Measurements from ENCODE around the gene ACTRT2.

Gene ACTRT2

GRCh38 chr1:3020263-3020909 is 881 bp upstream of the ACTRT2 start:
- no peak for DNase-seq (ENCODE audit: low spot score)
- TF ChIP-seq, protein P1, sequence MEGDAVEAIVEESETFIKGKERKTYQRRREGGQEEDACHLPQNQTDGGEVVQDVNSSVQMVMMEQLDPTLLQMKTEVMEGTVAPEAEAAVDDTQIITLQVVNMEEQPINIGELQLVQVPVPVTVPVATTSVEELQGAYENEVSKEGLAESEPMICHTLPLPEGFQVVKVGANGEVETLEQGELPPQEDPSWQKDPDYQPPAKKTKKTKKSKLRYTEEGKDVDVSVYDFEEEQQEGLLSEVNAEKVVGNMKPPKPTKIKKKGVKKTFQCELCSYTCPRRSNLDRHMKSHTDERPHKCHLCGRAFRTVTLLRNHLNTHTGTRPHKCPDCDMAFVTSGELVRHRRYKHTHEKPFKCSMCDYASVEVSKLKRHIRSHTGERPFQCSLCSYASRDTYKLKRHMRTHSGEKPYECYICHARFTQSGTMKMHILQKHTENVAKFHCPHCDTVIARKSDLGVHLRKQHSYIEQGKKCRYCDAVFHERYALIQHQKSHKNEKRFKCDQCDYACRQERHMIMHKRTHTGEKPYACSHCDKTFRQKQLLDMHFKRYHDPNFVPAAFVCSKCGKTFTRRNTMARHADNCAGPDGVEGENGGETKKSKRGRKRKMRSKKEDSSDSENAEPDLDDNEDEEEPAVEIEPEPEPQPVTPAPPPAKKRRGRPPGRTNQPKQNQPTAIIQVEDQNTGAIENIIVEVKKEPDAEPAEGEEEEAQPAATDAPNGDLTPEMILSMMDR (IDR thresholded peaks at IDR 0.05; ENCODE audit: extremely low read depth, missing control alignments), result no peak

GRCh38 chr1:3021801-3022401 is 634 bp downstream of the ACTRT2 start:
- TF ChIP-seq, protein P1 (IDR thresholded peaks at IDR 0.05; ENCODE audit: extremely low read depth, missing control alignments), result no peak

DNA sequence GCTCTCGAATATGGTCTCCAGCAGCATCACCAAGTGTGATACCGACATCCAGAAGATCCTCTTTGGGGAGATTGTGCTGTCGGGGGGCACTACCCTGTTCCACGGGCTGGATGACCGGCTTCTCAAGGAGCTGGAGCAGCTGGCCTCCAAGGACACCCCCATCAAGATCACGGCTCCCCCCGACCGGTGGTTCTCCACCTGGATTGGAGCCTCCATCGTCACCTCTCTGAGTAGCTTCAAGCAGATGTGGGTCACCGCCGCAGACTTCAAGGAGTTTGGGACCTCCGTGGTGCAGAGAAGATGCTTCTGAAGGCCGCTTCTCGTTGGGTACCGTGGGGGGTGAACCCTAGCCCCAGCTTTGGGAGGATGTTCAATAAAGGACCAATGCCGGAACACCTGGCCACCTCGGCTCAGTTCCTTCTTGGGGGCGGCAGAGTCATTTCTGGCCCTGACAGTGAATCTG is 1.3 kb downstream of the ACTRT2 start:
- TF ChIP-seq, protein P1 (IDR thresholded peaks at IDR 0.05; ENCODE audit: extremely low read depth, missing control alignments), result no peak
- DNase-seq (ENCODE audit: low spot score), result no peak

More at GRCh38 chr1:3021801-3022401, 634 bp downstream of the ACTRT2 start:
- DNase-seq (ENCODE audit: low spot score), result no peak

DNA sequence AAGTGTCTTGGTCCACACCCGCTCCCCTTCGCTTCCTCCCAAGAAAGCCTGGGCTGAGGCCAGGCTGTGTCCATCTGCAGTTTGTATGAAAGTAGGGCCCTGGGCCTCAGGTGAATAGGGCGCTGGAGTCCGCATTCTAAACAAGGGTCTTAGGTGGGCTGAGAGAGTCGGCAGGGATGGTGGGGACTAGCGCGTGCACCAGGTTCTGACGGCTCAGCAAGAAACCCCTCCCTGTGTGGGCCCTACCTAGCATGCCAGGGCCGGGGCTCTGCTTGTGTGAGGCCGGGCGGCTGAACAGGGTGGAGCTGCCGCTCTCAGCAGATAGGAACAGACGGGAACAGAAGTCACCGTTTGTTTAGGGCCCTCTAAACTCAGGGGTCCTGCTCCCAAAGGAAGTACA is 1.7 kb downstream of the ACTRT2 start:
- no peak for DNase-seq (ENCODE audit: low spot score)
- TF ChIP-seq, protein P1 (IDR thresholded peaks at IDR 0.05; ENCODE audit: extremely low read depth, missing control alignments), result no peak

DNA sequence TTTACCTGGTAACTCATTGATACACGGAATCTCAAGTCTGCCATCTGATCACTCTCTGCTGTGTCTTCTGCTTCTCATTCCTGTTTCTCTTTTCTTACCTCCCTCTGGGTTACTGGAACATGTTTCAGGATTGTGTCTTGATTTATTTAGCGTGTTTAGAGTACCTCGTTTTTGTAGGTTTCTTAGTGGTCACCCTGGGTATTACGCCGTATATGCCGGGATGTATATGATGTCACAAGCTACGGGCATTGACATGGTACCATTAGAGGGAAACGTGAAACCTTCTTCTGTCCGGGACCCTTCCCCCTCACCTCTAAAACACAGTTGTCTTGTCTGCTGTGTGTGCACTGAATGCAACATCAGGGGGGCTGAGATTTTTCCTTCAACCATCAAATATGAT is 2.8 kb downstream of the ACTRT2 start:
- TF ChIP-seq, protein P1 (IDR thresholded peaks at IDR 0.05; ENCODE audit: extremely low read depth, missing control alignments), result no peak
- no peak for DNase-seq (ENCODE audit: low spot score)

GRCh38 chr1:3024588-3024987 is 3.3 kb downstream of the ACTRT2 start:
- TF ChIP-seq, protein P1 (IDR thresholded peaks at IDR 0.05; ENCODE audit: extremely low read depth, missing control alignments), result no peak
- no peak for DNase-seq (ENCODE audit: low spot score)

GRCh38 chr1:3026124-3026523 is 4.9 kb downstream of the ACTRT2 start:
- DNase-seq (ENCODE audit: low spot score), result no peak
- TF ChIP-seq, protein P1 (IDR thresholded peaks at IDR 0.05; ENCODE audit: extremely low read depth, missing control alignments), result no peak

All from GM20000 (cell line).